ENCODE measurements around the gene TRAPPC3L.

The TRAPPC3L gene

GRCh38 chr6:116561377-116562018 is 16.0 kb upstream of the TRAPPC3L start:
- no peak overlapping the region for H3K4me3 ChIP-seq (ENCODE audit: low read depth, low read length)
- DNase-seq (ENCODE audit: low read depth): no peak

GRCh38 chr6:116560130-116560529 is 14.6 kb upstream of the TRAPPC3L start:
- no peak for DNase-seq (ENCODE audit: low read depth)
- no peak overlapping the region for H3K4me3 ChIP-seq (ENCODE audit: low read depth, low read length)

GRCh38 chr6:116557893-116558292 is 12.4 kb upstream of the TRAPPC3L start:
- no peak overlapping the region for H3K4me3 ChIP-seq (ENCODE audit: low read depth, low read length)
- DNase-seq (ENCODE audit: low read depth): peak; percentile 93

GRCh38 chr6:116556814-116557415 is 11.4 kb upstream of the TRAPPC3L start:
- H3K4me3 ChIP-seq (ENCODE audit: low read depth, low read length): no peak overlapping the region
- no peak for DNase-seq (ENCODE audit: low read depth)

GRCh38 chr6:116556065-116556464 is 10.6 kb upstream of the TRAPPC3L start:
- peak; percentile 43 for DNase-seq (ENCODE audit: low read depth)
- H3K4me3 ChIP-seq (ENCODE audit: low read depth, low read length): no peak overlapping the region

- no peak within 1 kb of the TSS for H3K4me3 ChIP-seq (ENCODE audit: low read depth, low read length)
- DNase-seq (ENCODE audit: low read depth): no peak
These were observed 8.0 kb upstream of the TRAPPC3L start, which contains the start of gene CALHM4 for GRCh38 chr6:116553451-116553850. Gene CALHM4 (plus strand): TSS chr6:116553751. CDS start chr6:116553794, 43 bp downstream.

- DNase-seq (ENCODE audit: low read depth): no peak
- H3K4me3 ChIP-seq (ENCODE audit: low read depth, low read length): no peak overlapping the region
These were observed 5.3 kb upstream of the TRAPPC3L start for GRCh38 chr6:116550796-116551195.

GRCh38 chr6:116547358-116547757 is 1.9 kb upstream of the TRAPPC3L start:
- no peak overlapping the region for H3K4me3 ChIP-seq (ENCODE audit: low read depth, low read length)
- no peak for DNase-seq (ENCODE audit: low read depth)

- no peak for DNase-seq (ENCODE audit: low read depth)
- H3K4me3 ChIP-seq (ENCODE audit: low read depth, low read length): no peak overlapping the region
These were observed 2.3 kb downstream of the TRAPPC3L start for GRCh38 chr6:116543149-116543548.

GRCh38 chr6:116542426-116542825 is 3.1 kb downstream of the TRAPPC3L start:
- H3K4me3 ChIP-seq (ENCODE audit: low read depth, low read length): no peak overlapping the region
- no peak for DNase-seq (ENCODE audit: low read depth)

- no peak for DNase-seq (ENCODE audit: low read depth)
- H3K4me3 ChIP-seq (ENCODE audit: low read depth, low read length): no peak overlapping the region
These were observed 9.3 kb downstream of the TRAPPC3L start for GRCh38 chr6:116536216-116536621.

GRCh38 chr6:116535109-116535508 is 10.4 kb downstream of the TRAPPC3L start:
- no peak for DNase-seq (ENCODE audit: low read depth)
- H3K4me3 ChIP-seq (ENCODE audit: low read depth, low read length): no peak overlapping the region

GRCh38 chr6:116533233-116533957 is 12.1 kb downstream of the TRAPPC3L start:
- H3K4me3 ChIP-seq (ENCODE audit: low read depth, low read length): no peak overlapping the region
- no peak for DNase-seq (ENCODE audit: low read depth)

- DNase-seq (ENCODE audit: low read depth): no peak
- H3K4me3 ChIP-seq (ENCODE audit: low read depth, low read length): no peak overlapping the region
These were observed 13.6 kb downstream of the TRAPPC3L start for GRCh38 chr6:116531675-116532570.

- DNase-seq (ENCODE audit: low read depth): no peak
- no peak overlapping the region for H3K4me3 ChIP-seq (ENCODE audit: low read depth, low read length)
These were observed 15.0 kb downstream of the TRAPPC3L start for GRCh38 chr6:116530436-116530835.

GRCh38 chr6:116529466-116530290 is 15.8 kb downstream of the TRAPPC3L start:
- no peak for DNase-seq (ENCODE audit: low read depth)
- H3K4me3 ChIP-seq (ENCODE audit: low read depth, low read length): no peak overlapping the region

GRCh38 chr6:116528780-116529179 is 16.7 kb downstream of the TRAPPC3L start:
- no peak for DNase-seq (ENCODE audit: low read depth)
- no peak overlapping the region for H3K4me3 ChIP-seq (ENCODE audit: low read depth, low read length)

- DNase-seq (ENCODE audit: low read depth): no peak
- no peak overlapping the region for H3K4me3 ChIP-seq (ENCODE audit: low read depth, low read length)
These were observed 17.4 kb downstream of the TRAPPC3L start for GRCh38 chr6:116528133-116528532.

- no peak for DNase-seq (ENCODE audit: low read depth)
- no peak overlapping the region for H3K4me3 ChIP-seq (ENCODE audit: low read depth, low read length)
These were observed 21.2 kb downstream of the TRAPPC3L start for GRCh38 chr6:116524236-116524635.
